GM19193 (cell line): ENCODE results near the gene GSDMA.
A peak's percentile ranks its signal among the peaks of the same experiment; 100 is the strongest.

ENCODE experiments used
- POLR2A ChIP-seq: IDR thresholded peaks from 4 replicates; pipeline ENCODE4 v1.6.1; 2011; ENCODE audit not compliant: insufficient read depth, insufficient read length; ENCODE audit errors: extremely low read depth

Gene GSDMA

DNA sequence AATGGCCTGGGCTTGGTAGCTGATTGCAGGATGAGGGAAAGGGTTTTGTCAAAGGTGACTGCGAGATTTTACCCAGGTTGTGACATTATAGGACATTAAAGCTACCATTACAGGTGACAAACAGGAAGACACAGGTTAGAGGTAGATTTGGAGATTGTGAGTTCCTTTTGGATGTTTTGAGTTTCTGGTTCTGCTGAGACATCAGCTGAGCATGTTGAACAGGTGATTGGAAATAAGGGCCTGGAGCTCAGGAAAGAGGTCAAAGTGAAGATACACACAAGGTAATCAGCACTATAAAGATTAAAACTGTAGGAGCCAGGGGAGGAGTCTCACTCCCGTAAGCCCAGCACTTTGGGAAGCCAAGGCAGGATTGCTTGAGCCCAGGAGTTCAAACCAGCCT, 6.0 kb downstream of the GSDMA start:
- no peak for TF ChIP-seq POLR2A

DNA sequence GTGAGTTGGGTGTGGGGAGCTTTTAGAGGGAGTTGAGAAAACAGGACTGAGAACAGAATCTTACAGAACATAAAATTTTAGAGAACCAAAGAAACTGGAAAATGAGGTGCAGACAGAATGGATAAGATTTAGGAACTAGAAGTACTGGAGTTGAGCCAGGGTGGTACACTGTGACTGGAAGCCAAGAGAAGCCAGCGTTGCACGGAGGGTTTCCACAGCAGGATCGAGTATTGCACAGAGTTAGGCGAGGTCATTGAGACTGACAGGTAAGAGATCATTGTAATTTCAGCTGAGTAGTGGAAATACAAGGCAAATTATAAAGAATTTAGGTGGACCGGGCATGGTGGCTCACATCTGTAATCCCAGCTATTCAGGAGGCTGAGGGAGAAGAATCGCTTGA, 6.6 kb downstream of the GSDMA start:
- TF ChIP-seq POLR2A = no peak

DNA sequence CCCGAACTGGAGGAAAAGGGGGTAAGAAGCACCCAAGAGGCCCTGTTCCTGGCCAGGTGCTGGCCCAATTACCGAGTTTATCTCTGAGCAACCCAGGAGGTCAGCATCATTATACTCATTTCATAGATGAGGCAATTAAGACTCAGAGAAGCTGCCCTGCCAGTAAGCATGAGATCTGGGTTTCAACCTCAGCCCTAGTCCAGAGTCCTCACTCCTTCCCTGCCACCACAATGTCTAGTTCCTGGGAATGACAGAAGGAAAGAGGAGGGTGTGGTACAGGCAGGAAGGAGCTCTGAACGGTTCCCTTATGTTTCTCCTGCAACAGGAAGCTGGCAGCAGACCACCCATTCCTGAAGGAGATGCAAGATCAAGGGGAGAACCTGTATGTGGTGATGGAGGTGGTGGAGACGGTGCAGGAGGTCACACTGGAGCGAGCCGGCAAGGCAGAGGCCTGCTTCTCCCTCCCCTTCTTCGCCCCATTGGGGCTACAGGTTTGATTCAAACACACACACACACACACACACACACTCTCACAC, 7.4 kb downstream of the GSDMA start:
- no peak for TF ChIP-seq POLR2A

DNA sequence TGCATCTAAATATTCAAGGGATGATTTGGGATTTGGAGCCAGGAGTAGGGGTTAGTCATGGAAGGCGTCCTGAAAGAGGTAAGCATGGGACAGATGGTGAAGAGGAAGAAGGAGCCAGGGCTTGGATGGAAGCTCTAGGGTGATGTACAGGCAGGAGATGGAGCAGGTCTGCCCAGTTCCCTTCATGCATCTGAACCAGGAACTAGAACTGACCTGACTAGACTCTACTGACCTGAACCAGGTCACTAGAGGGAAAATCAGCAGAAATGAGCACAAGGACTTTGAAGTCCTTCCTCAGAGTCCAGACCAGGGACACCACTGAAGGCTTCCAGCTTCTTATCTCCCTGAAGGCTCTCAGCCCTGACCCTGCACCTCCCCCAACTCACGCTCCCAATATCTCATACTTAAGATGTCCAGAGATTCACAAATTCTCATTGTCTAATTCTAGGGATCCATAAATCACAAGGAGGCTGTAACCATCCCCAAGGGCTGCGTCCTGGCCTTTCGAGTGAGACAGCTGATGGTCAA, 8.3 kb downstream of the GSDMA start:
- no peak for TF ChIP-seq POLR2A

DNA sequence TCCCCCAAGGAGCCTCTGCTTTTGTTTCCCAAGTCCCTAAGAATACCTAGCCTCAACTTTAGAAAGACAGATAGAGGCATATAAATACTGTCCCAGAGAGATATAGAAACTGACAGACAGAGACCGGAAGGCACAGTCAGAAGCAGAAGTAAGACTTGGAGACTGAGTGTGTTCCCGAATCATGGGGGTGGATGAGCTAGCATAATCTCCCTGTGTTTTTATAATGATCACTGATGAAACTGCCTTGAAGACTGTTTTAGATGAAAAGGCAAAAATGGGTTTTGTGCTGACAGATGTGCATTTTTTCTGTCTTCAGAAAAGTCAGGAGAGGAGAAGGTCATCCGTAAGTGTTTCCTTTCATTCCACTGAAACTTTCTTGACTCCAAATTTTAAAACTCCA, 9.5 kb downstream of the GSDMA start:
- TF ChIP-seq POLR2A = no peak

DNA sequence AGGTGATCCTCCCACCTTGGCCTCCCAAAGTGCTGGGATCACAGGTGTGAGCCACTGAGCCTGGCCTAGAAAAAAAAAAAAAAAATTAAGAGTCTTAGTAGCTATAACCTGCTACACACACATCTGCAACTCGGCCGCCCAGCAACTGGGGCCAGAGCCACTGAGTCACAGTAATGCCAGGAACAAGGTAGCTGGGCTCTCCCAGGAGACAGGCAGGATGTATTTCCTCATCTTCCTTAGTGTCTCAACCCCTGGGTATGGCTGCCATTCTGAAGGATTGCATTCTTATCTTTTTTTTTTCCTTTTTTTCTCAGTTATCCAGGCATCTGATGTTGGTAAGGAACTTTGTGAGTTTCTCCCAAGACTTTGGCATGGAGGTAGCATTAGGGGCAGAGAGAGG, 10.7 kb downstream of the GSDMA start:
- TF ChIP-seq POLR2A = no peak

DNA sequence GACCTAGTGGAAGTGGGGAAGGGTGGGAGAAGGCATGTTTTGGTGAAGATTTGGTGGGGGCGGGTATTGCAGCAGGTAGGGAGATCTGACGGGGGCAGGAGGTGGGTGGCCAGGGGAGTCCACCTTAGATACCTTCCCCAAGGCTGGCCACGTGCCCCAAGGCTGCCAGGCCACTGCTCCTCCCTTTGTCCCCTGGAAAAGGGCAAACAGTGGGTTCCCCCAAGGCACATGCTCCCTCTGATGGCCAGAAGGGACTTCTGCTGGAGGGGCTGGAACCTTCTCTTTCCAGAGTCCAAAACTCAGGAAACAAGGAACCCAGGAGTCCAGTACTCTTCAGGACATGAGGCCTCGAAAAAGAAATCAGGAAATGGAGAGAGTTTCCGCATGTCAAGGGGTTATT, 11.6 kb downstream of the GSDMA start:
- no peak for TF ChIP-seq POLR2A

DNA sequence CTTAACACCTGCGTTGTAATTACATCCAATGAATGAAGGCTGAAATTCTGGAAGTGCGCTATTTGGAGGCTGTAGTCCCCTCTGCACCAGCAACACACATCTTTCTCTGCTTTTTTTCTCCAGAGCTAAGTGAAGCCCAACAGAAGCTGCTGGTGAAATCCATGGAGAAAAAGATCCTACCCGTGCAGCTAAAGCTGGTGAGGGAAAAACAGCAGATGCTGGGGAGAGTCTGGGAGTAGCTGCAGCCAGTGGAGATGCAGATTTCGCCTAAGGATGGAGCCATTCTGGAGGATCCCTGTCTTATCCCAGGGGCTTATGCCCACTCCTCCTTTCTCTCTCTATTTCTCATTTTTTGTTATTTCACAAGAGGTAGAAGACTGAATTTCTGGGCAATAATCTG, 13.0 kb downstream of the GSDMA start:
- TF ChIP-seq POLR2A = no peak

DNA sequence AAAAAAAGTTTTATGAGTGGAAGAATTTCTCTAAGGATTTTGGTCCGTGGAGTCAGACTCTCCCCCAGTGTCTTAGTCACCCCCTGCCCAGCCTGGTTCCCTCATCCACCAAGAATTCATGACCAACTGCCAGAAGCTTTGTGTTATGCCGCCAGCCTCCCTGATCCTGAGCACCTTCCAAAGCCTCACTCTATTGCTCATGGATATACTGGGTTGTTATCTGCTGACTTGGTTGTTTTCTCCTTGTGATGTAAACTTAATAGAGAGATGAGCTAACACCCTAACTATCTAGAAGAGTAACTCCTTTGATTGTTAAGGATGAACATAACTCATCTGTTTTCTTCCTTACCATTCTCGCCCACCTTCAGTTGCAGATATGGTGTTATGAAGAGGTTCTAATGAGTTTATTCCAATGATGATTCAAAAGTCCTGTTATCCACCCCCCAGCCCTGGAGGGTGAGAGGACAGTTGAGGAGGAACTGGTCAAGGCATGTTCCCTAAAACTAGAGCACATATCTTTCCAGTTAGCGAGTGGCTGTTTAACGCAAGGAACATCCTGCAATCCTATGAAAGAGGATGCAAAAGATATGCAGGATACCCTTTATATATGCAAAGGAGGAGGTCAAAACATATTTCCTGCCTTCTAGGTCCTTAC, 16.3 kb downstream of the GSDMA start:
- TF ChIP-seq POLR2A = no peak

DNA sequence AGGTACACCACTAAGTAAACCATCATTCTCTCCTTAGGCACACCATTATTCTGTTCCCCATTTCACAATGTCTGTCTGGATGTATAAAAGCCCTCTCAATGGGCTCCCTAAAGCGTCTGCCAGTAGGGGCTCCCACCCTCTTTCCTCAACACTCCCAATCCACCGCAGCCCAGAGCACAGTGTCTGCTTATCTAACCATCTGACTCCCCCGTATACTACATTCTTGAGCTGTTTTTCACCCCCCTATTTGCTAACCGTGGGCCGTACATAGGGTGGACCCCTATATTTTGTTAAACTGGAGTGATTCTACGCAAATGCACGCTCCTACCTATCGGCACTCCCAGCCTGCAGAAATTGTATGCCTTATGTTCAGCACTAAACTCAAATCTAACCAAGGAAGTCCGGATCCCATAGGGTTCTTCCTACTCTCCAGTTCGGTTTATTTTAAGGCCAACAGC, 17.1 kb downstream of the GSDMA start:
- no peak for TF ChIP-seq POLR2A

DNA sequence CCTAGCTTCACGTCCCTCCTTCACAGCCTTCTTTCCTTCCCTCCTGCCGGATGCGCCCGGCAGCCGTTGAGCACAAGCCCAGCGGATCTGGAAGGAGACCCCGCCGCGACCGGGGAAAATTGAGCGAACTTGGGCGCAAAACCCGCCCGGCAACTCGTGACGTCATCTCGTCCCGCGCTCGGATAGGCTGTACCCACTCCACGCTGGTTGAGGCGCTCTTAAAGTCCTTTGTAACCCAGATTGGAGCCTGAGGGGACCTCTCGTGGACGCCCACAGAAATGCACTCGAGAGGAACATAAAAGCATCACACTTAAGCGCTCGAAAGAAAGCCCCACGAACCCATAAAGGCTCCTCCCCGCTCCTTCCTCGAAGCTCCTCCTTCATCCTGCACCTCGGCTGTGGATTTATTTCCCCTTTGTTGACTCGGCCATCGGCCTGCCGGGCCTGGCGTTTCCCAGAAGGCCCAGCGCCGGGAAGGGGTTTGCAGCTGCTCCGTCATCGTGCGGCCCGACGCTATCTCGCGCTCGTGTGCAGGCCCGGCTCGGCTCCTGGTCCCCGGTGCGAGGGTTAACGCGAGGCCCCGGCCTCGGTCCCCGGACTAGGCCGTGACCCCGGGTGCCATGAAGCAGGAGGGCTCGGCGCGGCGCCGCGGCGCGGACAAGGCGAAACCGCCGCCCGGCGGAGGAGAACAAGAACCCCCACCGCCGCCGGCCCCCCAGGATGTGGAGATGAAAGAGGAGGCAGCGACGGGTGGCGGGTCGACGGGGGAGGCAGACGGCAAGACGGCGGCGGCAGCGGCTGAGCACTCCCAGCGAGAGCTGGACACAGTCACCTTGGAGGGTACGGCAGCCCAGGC, 17.8 kb downstream of the GSDMA start, which contains the start of gene PSMD3:
Gene PSMD3, plus strand, starts transcription at position 457 of the 856 bp plus-strand sequence. Its CDS starts 164 bp downstream, at position 621.
- peak; percentile 70 for TF ChIP-seq POLR2A

DNA sequence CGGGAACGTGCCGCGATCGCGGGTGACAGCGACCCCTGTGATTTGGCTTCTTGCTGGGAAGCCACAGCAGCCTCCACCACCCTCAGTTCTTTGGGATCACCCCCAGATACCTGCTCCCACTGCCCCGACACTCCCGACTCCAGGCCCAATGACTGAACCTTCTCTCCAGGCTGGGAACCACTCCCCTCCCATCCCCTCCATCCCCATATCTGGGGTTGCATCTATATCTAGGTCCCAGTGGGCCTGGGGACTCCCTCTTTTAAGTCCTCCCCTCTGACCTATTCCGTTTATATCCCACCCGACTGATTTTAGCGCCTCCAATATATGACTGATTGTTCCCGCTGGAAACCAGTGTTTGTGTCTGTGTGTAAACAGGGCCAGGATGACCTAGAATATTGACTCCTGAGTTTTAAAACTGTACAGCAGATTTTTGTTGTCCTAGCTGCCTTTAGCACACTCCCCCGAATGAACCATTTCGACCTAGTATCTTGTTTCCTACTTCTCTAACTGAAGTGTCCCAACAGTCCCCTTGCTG, 18.5 kb downstream of the GSDMA start:
- TF ChIP-seq POLR2A = no peak

DNA sequence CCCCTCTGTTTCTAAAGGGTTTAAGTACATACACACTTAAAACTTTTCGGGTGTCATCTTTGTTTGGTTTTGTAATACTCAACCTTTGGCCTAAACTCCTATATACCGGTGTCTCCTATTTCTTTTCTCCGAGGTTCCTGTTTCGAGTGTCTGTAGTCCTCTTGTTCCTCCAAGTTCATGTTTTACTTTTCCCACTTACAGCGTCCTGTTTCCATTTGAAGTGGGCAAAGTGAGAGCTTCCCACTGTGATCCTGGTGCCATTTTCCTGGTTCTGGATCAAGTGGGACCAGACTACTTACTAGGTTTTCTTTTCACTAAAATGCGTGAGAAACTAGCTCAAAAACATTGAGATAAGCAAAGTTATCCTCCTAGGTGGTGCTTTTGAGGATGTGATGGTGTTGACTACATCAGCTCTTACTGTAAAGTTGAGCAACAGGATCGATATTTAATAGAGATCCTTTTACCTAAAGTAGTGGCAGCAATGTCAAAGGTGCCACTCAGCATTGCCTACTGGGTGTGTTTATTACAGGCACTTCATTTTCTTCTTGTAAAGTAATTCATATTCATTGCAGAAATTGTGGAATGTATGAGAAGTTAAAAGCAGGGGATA, 19.1 kb downstream of the GSDMA start:
- no peak for TF ChIP-seq POLR2A

DNA sequence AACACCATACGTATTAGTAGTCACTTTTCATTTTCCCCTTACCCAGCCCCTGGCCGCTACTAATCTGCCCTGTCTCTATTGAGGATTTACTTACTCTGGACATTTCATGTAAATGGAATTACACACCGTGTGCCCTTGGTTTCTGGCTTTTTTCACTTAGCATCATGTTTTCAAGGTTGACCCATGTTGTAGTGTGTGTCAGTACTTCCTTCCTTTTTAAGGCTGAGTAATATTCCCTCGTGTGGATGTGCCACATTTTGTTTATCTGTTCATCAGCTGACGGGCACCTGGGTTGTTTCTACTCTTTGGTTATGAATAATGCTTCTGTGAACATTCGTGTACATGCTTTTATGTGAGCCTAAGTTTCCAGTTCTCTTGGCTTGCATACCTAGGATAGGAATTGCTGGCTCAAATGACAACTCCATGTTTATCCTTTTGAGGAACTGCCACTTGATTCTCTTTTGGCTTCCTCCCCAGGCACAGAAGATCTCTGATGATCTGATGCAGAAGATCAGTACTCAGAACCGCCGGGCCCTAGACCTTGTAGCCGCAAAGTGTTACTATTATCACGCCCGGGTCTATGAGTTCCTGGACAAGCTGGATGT, 25.5 kb downstream of the GSDMA start:
- TF ChIP-seq POLR2A = no peak

DNA sequence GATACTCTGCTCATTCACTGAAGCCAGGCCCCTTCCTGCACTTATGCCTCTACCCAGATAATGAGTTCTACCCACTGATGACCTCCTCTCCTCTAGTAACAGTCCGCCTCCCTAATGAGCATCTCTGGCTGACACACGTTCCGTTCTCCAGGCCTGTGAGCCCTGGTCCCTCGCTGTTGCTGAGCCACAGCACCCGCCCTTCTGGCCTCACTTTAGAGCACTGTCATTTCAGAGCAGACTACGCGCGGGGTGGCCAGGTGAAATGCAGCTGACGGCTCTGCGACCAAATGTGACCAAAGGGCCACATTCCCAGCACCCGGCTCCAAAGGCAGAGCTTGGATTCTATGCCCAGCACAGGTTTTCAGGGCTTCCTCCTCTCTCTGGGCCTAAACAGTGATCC, 31.6 kb downstream of the GSDMA start:
- no peak for TF ChIP-seq POLR2A

DNA sequence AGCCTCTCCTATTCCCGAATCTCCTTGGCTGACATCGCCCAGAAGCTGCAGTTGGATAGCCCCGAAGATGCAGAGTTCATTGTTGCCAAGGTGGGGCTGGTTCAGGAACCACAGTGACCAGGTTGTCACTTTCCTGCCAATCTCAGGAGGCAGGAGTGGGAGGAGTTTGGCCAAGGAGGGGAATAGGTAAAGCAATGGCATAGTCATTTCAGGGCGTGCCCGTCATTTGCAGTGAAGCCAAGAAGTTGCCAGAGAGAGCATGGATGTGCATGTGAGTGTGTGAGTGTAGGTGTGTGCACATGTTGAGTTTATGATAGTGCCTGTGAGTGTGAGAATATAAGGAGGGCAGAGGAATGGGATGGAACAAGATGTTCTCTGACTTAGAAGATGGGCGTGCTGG, 32.6 kb downstream of the GSDMA start:
- no peak for TF ChIP-seq POLR2A
